Right atrium auricular region (tissue), 2 donors: ENCODE measurements around the gene CLMP. TPM values are rescaled to one million over a fixed set of nuclear protein-coding genes. Genes with fewer than 3 reads are reported as not detected.

ENCODE experiments used
- DNase-seq: peaks from one replicate; pipeline ENCODE4 v3.0.0-alpha.2; 2019; ENCODE audit warnings: low spot score
- H3K27ac ChIP-seq, 2 donors: fragments of 200-600 bp; sonication (generic); 1 replicate in 1 of 2; 2 replicates in 1 of 2; pipeline ENCODE4 v1.5.1; 2016 to 2019
- H3K27me3 ChIP-seq, 2 donors: fragments of 200-600 bp; sonication (generic); one replicate each; pipeline versions ENCODE4 v1.5.1 to v1.6.0; 2017 to 2019
- H3K36me3 ChIP-seq: fragments of 200-600 bp; sonication (generic); one replicate; pipeline ENCODE4 v1.5.1; 2016
- H3K4me1 ChIP-seq, 2 donors: fragments of 200-600 bp; sonication (generic); one replicate each; pipeline versions ENCODE4 v1.5.1 to v1.6.0; 2017 to 2019
- H3K4me3 ChIP-seq, 2 donors: fragments of 200-600 bp; sonication (generic); 1 replicate in 1 of 2; 2 replicates in 1 of 2; pipeline ENCODE4 v1.5.1; 2017 to 2019; ENCODE audit warnings: mild to moderate bottlenecking in 1 of 2, moderate library complexity in 1 of 2
- H3K9me3 ChIP-seq, 2 donors: fragments of 200-600 bp; sonication (generic); one replicate each; pipeline ENCODE4 v1.5.1; 2019
- total RNA-seq, 2 donors: library from RNA; depleted of rRNA; stranded (reverse); fragments of >200 nt; gene quantifications; one replicate each; pipeline ENCODE4 v1.1.0, GENCODE V29; 2016
- TF ChIP-seq, protein P1 (sequence below), 2 donors: fragments of 200-600 bp; sonication (generic); IDR thresholded peaks; one replicate each; pipeline ENCODE4 v1.5.1; 2019; ENCODE audit warnings: antibody characterized with exemption in 2 of 2

CLMP gene
- total RNA-seq, 2 donors from 2014 or later: 8.4 to 34.3 TPM

DNA sequence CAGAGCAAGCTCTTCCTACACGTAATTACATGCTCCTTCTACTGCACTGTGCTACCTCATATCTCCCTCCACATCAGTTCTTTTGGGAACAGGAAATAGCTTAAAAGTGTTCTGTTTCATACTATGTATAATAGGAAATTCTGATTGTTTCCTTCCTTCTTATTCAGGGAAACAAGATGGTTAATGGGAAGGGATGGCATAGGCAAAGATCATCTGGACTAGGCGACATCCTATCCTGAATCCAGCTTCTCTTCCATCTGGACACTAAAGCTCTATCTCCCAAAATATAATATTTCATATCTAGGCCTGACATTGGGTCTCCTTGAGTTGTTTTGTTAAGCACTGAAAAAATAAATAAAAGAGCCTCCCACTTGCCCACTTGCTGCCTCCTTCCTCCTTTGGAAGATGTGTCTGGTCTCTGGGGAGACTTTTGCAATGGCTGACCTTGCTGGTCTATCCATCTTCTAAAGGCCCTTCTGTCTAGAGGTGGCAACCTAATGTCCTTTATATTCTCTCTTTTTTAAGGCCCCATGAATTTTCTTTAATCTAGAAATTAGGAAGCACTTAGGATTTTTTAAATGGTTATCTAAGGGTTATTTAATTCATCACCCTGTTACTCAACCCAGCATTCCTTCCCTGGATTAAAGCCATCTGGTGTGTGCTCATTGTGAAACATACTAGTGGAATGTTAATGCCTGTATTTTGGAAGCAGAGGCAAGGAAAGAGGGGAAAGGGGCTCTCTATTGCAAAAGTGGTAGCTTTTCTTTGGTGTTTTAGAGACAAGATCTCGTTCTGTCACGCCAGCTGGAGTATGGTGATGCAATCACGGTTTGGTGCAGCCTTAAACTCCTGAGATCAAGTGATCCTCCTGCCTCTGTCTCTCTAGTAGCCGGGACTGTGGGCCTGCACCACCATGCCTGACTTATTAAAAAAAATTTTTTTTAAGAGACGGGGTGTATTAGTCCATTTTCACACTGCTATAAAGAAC lies 20.6 kb downstream of the CLMP start:
- TF ChIP-seq, protein P1, sequence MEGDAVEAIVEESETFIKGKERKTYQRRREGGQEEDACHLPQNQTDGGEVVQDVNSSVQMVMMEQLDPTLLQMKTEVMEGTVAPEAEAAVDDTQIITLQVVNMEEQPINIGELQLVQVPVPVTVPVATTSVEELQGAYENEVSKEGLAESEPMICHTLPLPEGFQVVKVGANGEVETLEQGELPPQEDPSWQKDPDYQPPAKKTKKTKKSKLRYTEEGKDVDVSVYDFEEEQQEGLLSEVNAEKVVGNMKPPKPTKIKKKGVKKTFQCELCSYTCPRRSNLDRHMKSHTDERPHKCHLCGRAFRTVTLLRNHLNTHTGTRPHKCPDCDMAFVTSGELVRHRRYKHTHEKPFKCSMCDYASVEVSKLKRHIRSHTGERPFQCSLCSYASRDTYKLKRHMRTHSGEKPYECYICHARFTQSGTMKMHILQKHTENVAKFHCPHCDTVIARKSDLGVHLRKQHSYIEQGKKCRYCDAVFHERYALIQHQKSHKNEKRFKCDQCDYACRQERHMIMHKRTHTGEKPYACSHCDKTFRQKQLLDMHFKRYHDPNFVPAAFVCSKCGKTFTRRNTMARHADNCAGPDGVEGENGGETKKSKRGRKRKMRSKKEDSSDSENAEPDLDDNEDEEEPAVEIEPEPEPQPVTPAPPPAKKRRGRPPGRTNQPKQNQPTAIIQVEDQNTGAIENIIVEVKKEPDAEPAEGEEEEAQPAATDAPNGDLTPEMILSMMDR (IDR thresholded peaks at IDR 0.05): no peak
- Histone ChIP-seq H3K36me3 (no peaks in the 10 kb centered on the region), H3K27me3 (no peaks in the 10 kb centered on the region), H3K27ac (peak overlapping the region; percentile 12 to 62), H3K4me3 (no peak overlapping the region), H3K4me1 (peaks cover 0 to 22% of the 10 kb centered on the region in 2 donors), H3K9me3 (no peaks in the 10 kb centered on the region)
- DNase-seq: peak; percentile 86

DNA sequence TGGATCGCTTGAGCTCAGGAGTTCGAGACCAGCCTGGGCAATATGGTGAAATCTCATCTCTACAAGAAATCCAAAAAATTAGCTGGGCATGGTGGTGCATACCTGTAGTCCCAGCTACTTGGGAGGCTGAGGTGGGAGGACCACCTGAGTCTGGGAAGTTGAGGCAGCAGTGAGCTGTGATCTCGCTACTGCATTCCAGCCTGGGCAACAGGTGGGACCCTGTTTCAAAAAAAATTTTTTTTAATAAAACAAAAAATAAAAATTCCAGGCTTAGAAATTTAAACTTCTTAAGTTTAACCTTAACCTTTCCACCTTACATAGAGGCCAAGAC lies 21.2 kb downstream of the CLMP start:
- Histone ChIP-seq H3K27ac (peak overlapping the region in 1 of 2 donors; percentile 61), H3K4me3 (no peak overlapping the region), H3K9me3 (no peaks in the 10 kb centered on the region), H3K27me3 (no peaks in the 10 kb centered on the region), H3K4me1 (peaks cover 0 to 22% of the 10 kb centered on the region in 2 donors), H3K36me3 (no peaks in the 10 kb centered on the region)
- TF ChIP-seq, protein P1 (IDR thresholded peaks at IDR 0.05): no peak
- DNase-seq: no peak

DNA sequence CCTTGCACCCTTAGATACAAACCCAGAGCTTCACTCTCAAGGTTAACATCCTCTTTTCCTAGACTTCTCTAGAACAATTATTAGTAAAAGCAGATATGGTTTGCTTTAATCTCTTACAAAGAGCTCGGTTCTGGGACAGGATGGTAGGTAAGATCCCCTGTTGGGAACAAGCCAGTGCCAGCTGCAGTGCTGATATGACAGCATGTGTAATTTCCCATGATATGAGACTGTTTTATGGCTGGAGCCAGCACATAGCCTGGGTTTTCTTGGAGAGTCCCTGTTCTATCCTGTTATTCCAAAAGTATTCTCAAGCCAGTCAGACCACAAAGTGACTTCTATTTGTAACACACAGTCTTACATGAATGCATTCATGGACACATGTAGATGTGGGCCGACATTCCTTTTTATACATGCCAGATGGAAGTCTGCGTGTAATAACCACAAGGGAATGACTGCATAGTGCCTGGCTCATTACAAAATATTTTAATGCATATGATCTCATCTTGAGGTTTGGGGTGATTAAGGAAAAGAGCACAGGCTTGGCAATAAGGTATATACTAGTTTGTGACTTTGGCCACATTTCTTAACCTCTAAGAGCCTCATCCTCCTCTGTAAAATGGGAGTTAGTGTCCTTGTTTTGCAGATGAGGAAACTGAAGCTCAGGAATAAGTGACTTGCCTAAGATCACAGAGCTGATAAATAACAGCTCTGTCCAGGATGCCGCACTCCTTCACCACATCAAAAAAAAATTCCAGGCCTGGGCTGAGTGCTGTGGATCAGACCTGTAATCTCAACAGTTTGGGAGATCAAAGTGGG lies 21.8 kb downstream of the CLMP start:
- Histone ChIP-seq H3K4me1 (peaks cover 0 to 22% of the 10 kb centered on the region in 2 donors), H3K27ac (peak overlapping the region in 1 of 2 donors; percentile 61), H3K9me3 (no peaks in the 10 kb centered on the region), H3K36me3 (no peaks in the 10 kb centered on the region), H3K27me3 (no peaks in the 10 kb centered on the region), H3K4me3 (no peak overlapping the region)
- TF ChIP-seq, protein P1 (IDR thresholded peaks at IDR 0.05): no peak
- no peak for DNase-seq

DNA sequence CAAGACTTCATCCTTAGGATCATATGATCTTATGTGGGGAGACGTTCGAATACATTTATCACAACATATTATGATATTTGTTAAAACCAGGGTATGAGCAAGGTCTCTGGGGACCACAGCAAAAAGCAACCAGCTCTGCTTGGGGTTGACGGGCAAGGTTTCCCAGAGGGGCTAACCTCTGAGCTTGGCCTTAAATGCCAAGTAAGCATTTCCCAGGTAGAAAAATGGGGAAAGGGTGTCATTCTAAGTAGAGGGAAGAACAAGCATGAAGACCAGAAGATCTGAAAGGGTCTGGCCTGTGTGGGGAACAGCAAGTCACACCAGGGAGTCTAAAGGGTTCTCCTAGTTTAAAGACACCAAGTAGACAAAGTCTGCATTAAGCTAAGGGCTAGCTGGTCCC lies 24.1 kb downstream of the CLMP start:
- no peaks in the 10 kb centered on the region for H3K27me3 ChIP-seq
- no peaks in the 10 kb centered on the region for H3K36me3 ChIP-seq
- no peaks in the 10 kb centered on the region for H3K9me3 ChIP-seq
- TF ChIP-seq, protein P1 (IDR thresholded peaks at IDR 0.05): no peak
- no peak for DNase-seq
- no peak overlapping the region for H3K27ac ChIP-seq
- peaks cover 0 to 17% of the 10 kb centered on the region in 2 donors for H3K4me1 ChIP-seq
- H3K4me3 ChIP-seq: no peak overlapping the region

DNA sequence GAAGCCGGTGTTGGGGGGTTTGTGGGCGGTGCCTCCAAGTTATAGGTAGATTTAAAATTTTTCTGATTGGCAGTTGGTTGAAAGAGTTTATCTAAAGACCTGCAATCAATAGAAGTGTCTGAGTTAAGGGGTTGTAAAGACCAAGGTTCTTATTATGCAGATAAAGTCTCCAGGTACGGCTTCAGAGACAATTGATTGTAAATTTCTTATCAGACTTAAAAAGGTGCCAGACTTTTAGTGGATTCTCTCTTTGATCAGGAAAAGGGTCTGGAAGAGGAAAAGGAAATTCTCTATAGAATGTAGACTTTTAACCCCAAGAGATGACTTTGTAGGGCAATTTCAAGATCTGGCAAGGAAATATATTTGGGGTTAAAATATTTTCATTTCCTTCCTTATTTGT lies 25.2 kb downstream of the CLMP start:
- Histone ChIP-seq H3K27ac (no peak overlapping the region), H3K27me3 (no peaks in the 10 kb centered on the region), H3K9me3 (no peaks in the 10 kb centered on the region), H3K4me3 (no peak overlapping the region), H3K4me1 (peaks cover 0 to 6% of the 10 kb centered on the region in 2 donors), H3K36me3 (no peaks in the 10 kb centered on the region)
- no peak for DNase-seq
- TF ChIP-seq, protein P1 (IDR thresholded peaks at IDR 0.05): no peak
